Stimulated activated CD8-positive, alpha-beta memory T cell treated with anti-CD3 and anti-CD28 coated beads, Interleukin-12 subunit alpha, Interleukin-12 subunit beta, amount 100 ng/mL, for 4 hours (primary cell): ENCODE measurements around the gene TOM1L2.

Experiments
- DNase-seq: peaks from one replicate; pipeline ENCODE4 v3.0.0-alpha.2; 2020; ENCODE audit warnings: low read depth

The TOM1L2 gene

GRCh38 chr17:17994271-17995069 lies 22.3 kb upstream of the TOM1L2 start:
- DNase-seq: no peak

GRCh38 chr17:17993852-17994251 lies 21.7 kb upstream of the TOM1L2 start:
- no peak for DNase-seq

GRCh38 chr17:17993366-17993765 lies 21.2 kb upstream of the TOM1L2 start:
- DNase-seq: no peak

GRCh38 chr17:17990282-17990681 lies 18.1 kb upstream of the TOM1L2 start:
- no peak for DNase-seq

GRCh38 chr17:17989618-17990017 lies 17.4 kb upstream of the TOM1L2 start:
- DNase-seq: no peak

GRCh38 chr17:17989081-17989480 lies 16.9 kb upstream of the TOM1L2 start:
- no peak for DNase-seq

GRCh38 chr17:17988427-17988945 lies 16.3 kb upstream of the TOM1L2 start:
- no peak for DNase-seq

GRCh38 chr17:17987901-17988300 lies 15.7 kb upstream of the TOM1L2 start:
- no peak for DNase-seq

- no peak for DNase-seq
These were observed 15.1 kb upstream of the TOM1L2 start for GRCh38 chr17:17987187-17987896.

- no peak for DNase-seq
These were observed 13.4 kb upstream of the TOM1L2 start for GRCh38 chr17:17985555-17985954.

- DNase-seq: no peak
These were observed 13.0 kb upstream of the TOM1L2 start for GRCh38 chr17:17985153-17985552.

- DNase-seq: no peak
These were observed 11.6 kb upstream of the TOM1L2 start for GRCh38 chr17:17983776-17984175.

GRCh38 chr17:17983376-17983775 lies 11.2 kb upstream of the TOM1L2 start:
- no peak for DNase-seq

- no peak for DNase-seq
These were observed 10.6 kb upstream of the TOM1L2 start for GRCh38 chr17:17982801-17983200.

- DNase-seq: no peak
These were observed 9.1 kb upstream of the TOM1L2 start for GRCh38 chr17:17981330-17981729.

- no peak for DNase-seq
These were observed 7.6 kb upstream of the TOM1L2 start for GRCh38 chr17:17979778-17980177.

- DNase-seq: no peak
These were observed 6.6 kb upstream of the TOM1L2 start for GRCh38 chr17:17978481-17979424.

- no peak for DNase-seq
These were observed 4.9 kb upstream of the TOM1L2 start for GRCh38 chr17:17976931-17977570.

GRCh38 chr17:17975436-17975835 lies 3.2 kb upstream of the TOM1L2 start:
- no peak for DNase-seq

- no peak for DNase-seq
These were observed 703 bp upstream of the TOM1L2 start for GRCh38 chr17:17972952-17973254.

GRCh38 chr17:17971431-17972125 lies 622 bp downstream of the TOM1L2 start:
- no peak for DNase-seq
